Cardiac muscle cell (in vitro differentiated cells and primary cell): ENCODE results near the gene SPPL3. TPM values are rescaled to one million over a fixed set of nuclear protein-coding genes. Genes with fewer than 3 reads are reported as not detected.
A peak's percentile ranks its signal among the peaks of the same experiment; 100 is the strongest.

Experiments
- DNase-seq, 2 donors: peaks; one replicate each; pipeline versions ENCODE4 v3.0.0 to v3.0.0-alpha.2; 2010 to 2017; ENCODE audit warnings: low read depth in 1 of 2, low spot score in 1 of 2
- H3K27ac ChIP-seq: fragments of 200-600 bp; sonication (generic); 2 replicates; pipeline ENCODE4 v1.5.1; 2016
- H3K27me3 ChIP-seq: fragments of 200-600 bp; sonication (generic); 2 replicates; pipeline ENCODE4 v1.6.0; 2016; ENCODE audit warnings: control low read depth
- H3K36me3 ChIP-seq: fragments of 200-600 bp; sonication (generic); 2 replicates; pipeline ENCODE4 v1.5.1; 2016; ENCODE audit warnings: control low read depth
- H3K4me1 ChIP-seq: fragments of 200-600 bp; sonication (generic); 2 replicates; pipeline ENCODE4 v1.8.1; 2017; ENCODE audit warnings: low read depth, mild to moderate bottlenecking, mixed run types
- H3K4me3 ChIP-seq: fragments of 200-600 bp; sonication (generic); 2 replicates; pipeline ENCODE4 v1.5.1; 2016; ENCODE audit warnings: mild to moderate bottlenecking
- H3K9me3 ChIP-seq: fragments of 200-600 bp; sonication (generic); 2 replicates; pipeline ENCODE4 v1.5.1; 2017; ENCODE audit warnings: low read depth, mild to moderate bottlenecking, control low read depth
- polyA plus RNA-seq: library from polyadenylated mRNA; unstranded; fragments of >200 nt; fragmentation: Nextera tagmentation; extraction: Ambion mirVana; gene quantifications from 2 replicates; pipeline ENCODE4 v1.2.1, GENCODE V29; 2016
- total RNA-seq: library from RNA; depleted of rRNA; stranded (reverse); fragments of >200 nt; gene quantifications from 2 replicates; pipeline ENCODE4 v1.2.3, GENCODE V29; 2016
- TF ChIP-seq, protein P1 (sequence below): IDR thresholded peaks from 2 replicates; pipeline ENCODE4 v1.5.1; 2012; ENCODE audit warnings: low read depth, mild to moderate bottlenecking, low read length

SPPL3 gene
- total and polyA plus RNA-seq, 2 experiments from 2014 or later: 26.9 to 111 TPM

DNA sequence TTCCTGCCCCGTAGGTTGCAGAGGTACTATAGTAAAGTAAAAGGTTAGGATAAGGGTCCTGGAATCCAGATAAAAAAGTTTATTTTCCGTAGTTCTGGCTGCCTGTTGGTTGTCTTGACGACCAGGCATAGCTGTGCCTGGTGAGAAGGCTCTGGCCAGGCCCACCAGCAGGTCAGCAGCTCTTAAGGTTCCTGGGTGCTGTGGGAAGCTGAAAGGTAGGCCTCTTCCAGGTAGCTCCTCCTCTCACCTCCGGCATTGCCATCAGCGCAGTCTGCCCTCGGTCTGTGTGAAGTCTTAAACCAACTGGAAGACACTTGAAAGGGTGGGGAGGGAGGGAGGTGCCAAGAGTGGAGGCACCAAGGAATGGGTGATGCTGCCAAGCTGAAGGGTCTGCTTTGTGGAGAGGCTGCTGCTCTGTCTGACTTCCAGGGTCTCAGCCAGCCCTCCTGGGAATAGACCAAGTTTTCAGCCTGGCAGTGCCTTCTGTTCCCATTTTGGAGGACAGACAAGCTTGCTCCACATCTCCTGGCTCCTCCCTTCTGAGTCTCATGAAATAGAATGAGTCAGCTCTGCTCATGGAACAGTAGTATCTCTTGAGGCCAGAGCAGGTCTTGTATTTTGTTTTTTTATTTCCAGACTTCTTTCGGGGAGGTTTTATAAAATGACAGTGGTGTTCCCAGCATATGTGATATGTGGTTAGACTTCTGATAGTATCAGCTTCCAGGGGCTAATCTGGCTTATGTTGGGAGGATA lies 183.7 kb downstream of the SPPL3 start:
- no peaks in the 10 kb centered on the region for H3K9me3 ChIP-seq
- no peaks in the 10 kb centered on the region for H3K27me3 ChIP-seq
- H3K4me3 ChIP-seq: no peak overlapping the region
- peak in 1 of 2 donors; percentile 88 for DNase-seq
- no peak overlapping the region for H3K27ac ChIP-seq
- H3K36me3 ChIP-seq: peaks cover 69% of the 10 kb centered on the region
- peaks cover 4% of the 10 kb centered on the region for H3K4me1 ChIP-seq
- TF ChIP-seq, protein P1, sequence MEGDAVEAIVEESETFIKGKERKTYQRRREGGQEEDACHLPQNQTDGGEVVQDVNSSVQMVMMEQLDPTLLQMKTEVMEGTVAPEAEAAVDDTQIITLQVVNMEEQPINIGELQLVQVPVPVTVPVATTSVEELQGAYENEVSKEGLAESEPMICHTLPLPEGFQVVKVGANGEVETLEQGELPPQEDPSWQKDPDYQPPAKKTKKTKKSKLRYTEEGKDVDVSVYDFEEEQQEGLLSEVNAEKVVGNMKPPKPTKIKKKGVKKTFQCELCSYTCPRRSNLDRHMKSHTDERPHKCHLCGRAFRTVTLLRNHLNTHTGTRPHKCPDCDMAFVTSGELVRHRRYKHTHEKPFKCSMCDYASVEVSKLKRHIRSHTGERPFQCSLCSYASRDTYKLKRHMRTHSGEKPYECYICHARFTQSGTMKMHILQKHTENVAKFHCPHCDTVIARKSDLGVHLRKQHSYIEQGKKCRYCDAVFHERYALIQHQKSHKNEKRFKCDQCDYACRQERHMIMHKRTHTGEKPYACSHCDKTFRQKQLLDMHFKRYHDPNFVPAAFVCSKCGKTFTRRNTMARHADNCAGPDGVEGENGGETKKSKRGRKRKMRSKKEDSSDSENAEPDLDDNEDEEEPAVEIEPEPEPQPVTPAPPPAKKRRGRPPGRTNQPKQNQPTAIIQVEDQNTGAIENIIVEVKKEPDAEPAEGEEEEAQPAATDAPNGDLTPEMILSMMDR: no peak

DNA sequence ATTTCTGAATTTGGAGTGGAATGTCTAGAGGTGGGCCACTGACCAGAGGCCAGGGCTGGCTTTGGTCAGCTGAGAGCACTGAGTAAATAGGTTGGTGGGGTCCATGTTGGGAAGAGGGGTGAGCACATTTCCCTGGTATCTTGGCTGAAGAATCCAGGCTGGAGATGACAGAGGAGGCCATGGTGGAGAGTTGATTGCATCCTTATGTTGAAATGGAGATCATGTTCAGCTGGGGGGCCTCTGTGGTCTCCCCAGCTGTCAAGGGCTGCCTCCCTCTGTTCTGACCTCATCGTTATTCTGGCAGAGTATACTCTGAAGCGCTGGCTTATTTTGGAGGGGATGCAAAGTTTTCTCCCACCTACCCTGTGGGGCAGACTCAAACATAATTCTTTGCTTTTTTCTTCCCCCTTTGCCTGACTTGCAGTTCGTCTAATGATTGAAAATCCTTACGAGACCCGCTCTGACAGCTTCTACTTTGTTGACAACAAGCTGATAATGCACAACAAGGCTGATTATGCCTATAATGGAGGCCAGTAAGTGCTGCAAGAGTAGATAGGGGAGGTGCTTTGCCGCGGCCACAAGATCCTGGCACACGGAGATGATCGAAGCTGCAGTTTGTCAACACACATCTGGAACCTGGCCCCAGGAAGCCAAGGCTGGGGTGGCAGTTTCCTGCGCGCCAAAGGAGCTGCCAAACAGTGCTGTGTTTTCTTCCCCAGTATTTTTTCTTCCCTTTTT lies 184.5 kb downstream of the SPPL3 start:
- DNase-seq: peak in 1 of 2 donors; percentile 68
- Histone ChIP-seq H3K9me3 (no peaks in the 10 kb centered on the region), H3K36me3 (peaks cover 76% of the 10 kb centered on the region), H3K27me3 (no peaks in the 10 kb centered on the region), H3K4me1 (no peaks in the 10 kb centered on the region), H3K27ac (no peak overlapping the region), H3K4me3 (no peak overlapping the region)
- TF ChIP-seq, protein P1: no peak

DNA sequence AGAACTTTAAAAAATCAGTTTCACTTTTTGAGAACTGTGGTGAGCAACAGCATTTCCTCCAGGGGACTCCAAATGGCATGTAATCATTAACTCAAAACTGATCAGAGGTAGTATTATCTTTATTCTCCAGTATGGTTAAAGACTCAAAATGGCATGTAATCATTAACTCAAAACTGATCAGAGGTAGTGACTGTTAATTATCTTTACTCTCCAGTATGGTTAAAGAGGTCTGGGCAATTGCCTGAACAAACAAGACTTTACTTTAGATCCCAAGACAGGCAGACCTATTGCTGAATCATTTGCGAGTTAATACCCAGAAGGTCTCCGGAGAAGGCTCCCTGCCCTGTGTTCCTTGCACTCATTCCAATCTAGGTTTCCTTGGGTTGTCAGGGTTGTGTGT lies 185.1 kb downstream of the SPPL3 start:
- TF ChIP-seq, protein P1: no peak
- no peak overlapping the region for H3K4me3 ChIP-seq
- DNase-seq: no peak
- no peaks in the 10 kb centered on the region for H3K9me3 ChIP-seq
- peaks cover 79% of the 10 kb centered on the region for H3K36me3 ChIP-seq
- no peaks in the 10 kb centered on the region for H3K4me1 ChIP-seq
- H3K27me3 ChIP-seq: no peaks in the 10 kb centered on the region
- H3K27ac ChIP-seq: no peak overlapping the region

DNA sequence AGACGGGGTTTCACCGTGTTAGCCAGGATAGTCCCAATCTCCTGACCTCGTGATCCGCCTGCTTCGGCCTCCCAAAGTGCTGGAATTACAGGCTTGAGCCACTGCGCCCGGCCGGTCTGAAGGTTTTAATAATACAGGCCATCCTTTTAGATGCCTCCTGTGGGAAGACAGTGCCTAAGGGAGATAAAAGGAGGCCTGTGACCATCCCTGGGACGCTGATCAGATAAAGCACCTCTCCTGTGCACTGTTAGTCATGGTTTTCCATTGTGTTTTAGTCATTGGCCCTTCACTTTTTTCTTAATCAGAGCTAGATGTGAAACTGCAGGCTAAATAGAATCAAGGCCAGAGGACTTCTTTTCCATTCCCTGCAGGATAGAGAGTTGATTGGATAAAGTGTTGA lies 186.1 kb downstream of the SPPL3 start:
- Histone ChIP-seq H3K27ac (no peak overlapping the region), H3K27me3 (no peaks in the 10 kb centered on the region), H3K9me3 (no peaks in the 10 kb centered on the region), H3K4me3 (no peak overlapping the region), H3K4me1 (no peaks in the 10 kb centered on the region), H3K36me3 (peaks cover 72% of the 10 kb centered on the region)
- DNase-seq: no peak
- TF ChIP-seq, protein P1: no peak

DNA sequence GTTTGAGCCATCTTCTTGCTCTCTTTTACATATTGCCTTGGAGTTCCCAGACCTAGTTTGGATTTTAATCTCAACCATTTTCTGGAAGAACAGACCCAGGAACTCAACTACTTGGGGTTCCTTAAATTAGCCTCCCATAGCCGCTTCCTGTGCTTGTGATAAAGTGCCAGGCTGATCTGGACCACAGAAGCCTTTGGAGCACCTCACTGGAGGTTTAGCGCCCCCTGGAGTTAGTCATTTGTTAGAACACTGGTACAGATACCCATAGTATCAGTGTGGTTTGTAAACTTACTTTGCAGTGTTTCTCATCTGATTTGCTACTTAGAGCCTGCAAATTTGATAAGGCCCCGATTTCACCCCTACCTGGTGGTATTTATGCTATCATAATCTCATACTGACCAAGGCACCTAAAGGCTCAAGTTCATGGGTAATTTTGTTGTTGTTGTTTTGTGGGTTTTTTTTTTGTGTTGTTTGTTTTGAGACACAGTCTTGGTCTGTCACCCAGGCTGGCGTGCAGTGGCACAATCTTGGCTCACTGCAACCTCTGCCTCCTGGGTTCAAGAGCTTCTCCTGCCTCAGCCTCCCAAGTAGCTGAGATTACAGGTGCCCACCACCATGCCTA lies 190.2 kb downstream of the SPPL3 start:
- TF ChIP-seq, protein P1: peak; percentile 85
- Histone ChIP-seq H3K36me3 (peaks cover 40% of the 10 kb centered on the region), H3K27ac (no peak overlapping the region), H3K4me1 (peaks cover 16% of the 10 kb centered on the region), H3K9me3 (no peaks in the 10 kb centered on the region), H3K27me3 (no peaks in the 10 kb centered on the region), H3K4me3 (no peak overlapping the region)
- DNase-seq: peak; percentile 88 to 91
